ENCODE measurements around the gene MAMDC4.

DNA sequence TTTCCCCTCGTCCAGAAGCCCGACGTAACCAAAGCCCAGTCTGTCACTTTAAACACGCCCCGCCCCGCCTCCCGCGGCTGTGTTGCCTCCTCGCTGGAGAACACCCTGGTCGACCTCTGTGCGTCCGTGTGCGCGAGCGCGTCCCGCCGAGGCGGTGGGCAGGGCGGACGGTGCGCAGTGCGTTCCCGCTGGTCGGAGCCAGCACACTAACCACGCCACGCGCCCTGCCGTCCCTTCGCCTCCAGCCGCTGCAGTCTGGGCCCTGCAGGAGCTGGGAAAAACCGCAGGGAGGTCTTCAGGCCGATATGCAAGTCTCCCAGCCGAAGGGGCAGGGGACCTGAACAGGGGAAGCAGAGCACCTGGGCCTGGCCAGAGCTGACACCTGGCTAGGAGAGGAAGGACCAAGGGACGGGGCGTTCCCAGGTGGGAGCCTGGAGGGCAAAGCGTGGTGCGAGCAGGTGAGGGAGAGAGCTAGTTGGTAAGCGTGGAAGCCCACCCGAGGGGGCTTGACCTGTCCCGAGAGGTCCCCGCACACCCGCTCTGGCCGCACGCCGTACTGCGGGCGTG is 4.2 kb upstream of the MAMDC4 start:
- TF ChIP-seq, protein P1, sequence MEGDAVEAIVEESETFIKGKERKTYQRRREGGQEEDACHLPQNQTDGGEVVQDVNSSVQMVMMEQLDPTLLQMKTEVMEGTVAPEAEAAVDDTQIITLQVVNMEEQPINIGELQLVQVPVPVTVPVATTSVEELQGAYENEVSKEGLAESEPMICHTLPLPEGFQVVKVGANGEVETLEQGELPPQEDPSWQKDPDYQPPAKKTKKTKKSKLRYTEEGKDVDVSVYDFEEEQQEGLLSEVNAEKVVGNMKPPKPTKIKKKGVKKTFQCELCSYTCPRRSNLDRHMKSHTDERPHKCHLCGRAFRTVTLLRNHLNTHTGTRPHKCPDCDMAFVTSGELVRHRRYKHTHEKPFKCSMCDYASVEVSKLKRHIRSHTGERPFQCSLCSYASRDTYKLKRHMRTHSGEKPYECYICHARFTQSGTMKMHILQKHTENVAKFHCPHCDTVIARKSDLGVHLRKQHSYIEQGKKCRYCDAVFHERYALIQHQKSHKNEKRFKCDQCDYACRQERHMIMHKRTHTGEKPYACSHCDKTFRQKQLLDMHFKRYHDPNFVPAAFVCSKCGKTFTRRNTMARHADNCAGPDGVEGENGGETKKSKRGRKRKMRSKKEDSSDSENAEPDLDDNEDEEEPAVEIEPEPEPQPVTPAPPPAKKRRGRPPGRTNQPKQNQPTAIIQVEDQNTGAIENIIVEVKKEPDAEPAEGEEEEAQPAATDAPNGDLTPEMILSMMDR (IDR thresholded peaks at IDR 0.05), result no peak
- peak; percentile 53 for TF ChIP-seq POLR2AphosphoS5 (IDR thresholded peaks at IDR 0.05)

Data from prostate gland (tissue), 2 donors.